Ovary (tissue), 3 donors: ENCODE measurements around the gene ATP13A4.

ENCODE experiments used
- EP300 ChIP-seq: sonication (generic); formaldehyde crosslinking; IDR thresholded peaks from one replicate; pipeline ENCODE4 v1.6.1; 2017; ENCODE audit warnings: antibody characterized with exemption
- POLR2A ChIP-seq: fragments of 450-650 bp; IDR thresholded peaks from one replicate; pipeline ENCODE4 v1.6.1; 2017; ENCODE audit warnings: antibody characterized with exemption, mild to moderate bottlenecking, moderate library complexity
- TF ChIP-seq, protein P1 (sequence below), 3 donors: fragments of 450-650 bp in 2 of 3; fragments of 200-600 bp in 1 of 3; IDR thresholded peaks; one replicate each; pipeline versions ENCODE4 v1.5.1 to v1.8.0; 2016 to 2022; ENCODE audit warnings: antibody characterized with exemption in 3 of 3, mild to moderate bottlenecking in 1 of 3
- donor health status: DM: no; HTN: no; CAD: no.

DNA sequence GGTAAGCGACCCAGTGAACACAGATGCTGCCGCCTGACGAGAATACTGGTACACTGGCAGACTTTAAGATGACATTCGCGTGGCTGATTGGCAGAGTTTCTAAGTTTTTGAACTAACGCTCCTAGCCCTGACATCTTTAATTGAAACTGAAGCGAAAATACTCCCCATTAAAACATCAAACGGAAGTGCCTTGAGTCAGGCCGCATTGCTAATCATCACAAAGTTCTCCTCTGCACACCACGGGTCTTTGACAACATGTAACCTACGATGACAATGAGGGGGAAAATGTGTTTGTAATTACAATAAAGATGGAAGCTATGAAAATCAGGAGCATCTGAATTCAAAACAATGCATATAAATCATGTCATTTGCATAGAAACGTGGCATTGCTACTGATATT lies 44.5 kb downstream of the ATP13A4 start:
- TF ChIP-seq, protein P1, sequence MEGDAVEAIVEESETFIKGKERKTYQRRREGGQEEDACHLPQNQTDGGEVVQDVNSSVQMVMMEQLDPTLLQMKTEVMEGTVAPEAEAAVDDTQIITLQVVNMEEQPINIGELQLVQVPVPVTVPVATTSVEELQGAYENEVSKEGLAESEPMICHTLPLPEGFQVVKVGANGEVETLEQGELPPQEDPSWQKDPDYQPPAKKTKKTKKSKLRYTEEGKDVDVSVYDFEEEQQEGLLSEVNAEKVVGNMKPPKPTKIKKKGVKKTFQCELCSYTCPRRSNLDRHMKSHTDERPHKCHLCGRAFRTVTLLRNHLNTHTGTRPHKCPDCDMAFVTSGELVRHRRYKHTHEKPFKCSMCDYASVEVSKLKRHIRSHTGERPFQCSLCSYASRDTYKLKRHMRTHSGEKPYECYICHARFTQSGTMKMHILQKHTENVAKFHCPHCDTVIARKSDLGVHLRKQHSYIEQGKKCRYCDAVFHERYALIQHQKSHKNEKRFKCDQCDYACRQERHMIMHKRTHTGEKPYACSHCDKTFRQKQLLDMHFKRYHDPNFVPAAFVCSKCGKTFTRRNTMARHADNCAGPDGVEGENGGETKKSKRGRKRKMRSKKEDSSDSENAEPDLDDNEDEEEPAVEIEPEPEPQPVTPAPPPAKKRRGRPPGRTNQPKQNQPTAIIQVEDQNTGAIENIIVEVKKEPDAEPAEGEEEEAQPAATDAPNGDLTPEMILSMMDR (IDR thresholded peaks at IDR 0.05) = no peak
- no peak for TF ChIP-seq POLR2A
- no peak for TF ChIP-seq EP300
